Suprapubic skin (tissue), 3 donors: ENCODE results near the gene GSN.

Source experiments
- CTCF ChIP-seq, 2 donors: fragments of 200-600 bp in 1 of 2; fragments of 450-650 bp in 1 of 2; sonication (generic) in 1 of 2; IDR thresholded peaks; one replicate each; pipeline ENCODE4 v1.5.1; 2016 to 2019; ENCODE audit warnings: antibody characterized with exemption in 2 of 2, mild to moderate bottlenecking in 1 of 2, moderate library complexity in 1 of 2
- EP300 ChIP-seq: sonication (generic); formaldehyde crosslinking; IDR thresholded peaks from one replicate; pipeline ENCODE4 v1.6.1; 2017; ENCODE audit warnings: antibody characterized with exemption
- POLR2A ChIP-seq, 2 donors: fragments of 450-650 bp; IDR thresholded peaks; one replicate each; pipeline ENCODE4 v1.6.1; 2017; ENCODE audit warnings: antibody characterized with exemption in 2 of 2, mild to moderate bottlenecking in 2 of 2, moderate library complexity in 2 of 2

GRCh38 chr9:121225240-121225639 lies 42.7 kb upstream of the GSN start:
- TF ChIP-seq EP300: no peak
- no peak for TF ChIP-seq CTCF (IDR thresholded peaks at IDR 0.05)
- TF ChIP-seq POLR2A (IDR thresholded peaks at IDR 0.05): no peak
